NCI-H2196 treated with DMSO at 0.1 percent for 48 hours (cell line): Measurements from ENCODE around the gene CCNI.

Experiments used
- DNase-seq: peaks from one replicate; lab custom pipeline; 2025; ENCODE audit not compliant: unreplicated experiment; lab: John Stamatoyannopoulos, UW

Gene CCNI

DNA sequence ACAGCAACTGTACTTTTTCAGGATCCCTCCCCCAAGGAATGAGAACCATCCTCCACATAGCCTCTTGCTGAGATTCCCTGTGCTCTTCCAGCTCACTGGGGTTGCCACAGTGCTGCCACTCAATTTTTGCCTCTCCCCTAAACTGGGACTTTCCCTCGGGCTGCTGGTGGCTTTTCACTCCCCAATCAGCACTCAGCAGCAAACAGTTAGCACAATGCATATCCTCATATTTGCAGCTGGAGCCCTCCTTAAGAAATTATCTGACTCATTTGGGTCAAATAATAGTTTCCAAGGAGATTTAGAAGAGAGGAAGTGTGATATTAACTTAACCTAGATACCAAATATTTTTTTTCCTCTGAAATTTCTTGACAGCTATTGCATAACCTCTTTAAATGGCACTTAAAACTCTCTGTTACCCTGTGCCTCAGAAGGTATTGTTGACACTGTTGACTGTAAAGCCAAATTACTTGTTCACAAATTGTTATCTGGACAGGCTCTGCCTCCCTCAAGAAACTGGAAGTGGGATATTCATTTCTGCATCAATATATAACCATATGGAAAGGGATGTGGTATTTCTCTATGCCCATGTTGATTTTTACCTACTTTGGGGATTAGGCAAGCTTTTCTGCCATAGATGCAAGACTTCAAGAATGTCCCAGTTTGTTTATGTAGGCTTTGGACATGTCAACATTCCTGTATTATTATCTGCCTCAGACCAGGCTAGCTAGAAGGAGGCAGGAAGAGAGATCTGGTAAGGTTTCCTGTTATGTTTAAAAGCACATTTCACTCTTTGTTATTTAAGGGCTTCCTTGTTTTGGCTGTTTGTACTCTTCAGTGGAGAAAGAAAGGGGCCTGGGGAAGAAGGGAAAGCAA lies 68.2 kb downstream of the CCNI start:
- DNase-seq: no peak

DNA sequence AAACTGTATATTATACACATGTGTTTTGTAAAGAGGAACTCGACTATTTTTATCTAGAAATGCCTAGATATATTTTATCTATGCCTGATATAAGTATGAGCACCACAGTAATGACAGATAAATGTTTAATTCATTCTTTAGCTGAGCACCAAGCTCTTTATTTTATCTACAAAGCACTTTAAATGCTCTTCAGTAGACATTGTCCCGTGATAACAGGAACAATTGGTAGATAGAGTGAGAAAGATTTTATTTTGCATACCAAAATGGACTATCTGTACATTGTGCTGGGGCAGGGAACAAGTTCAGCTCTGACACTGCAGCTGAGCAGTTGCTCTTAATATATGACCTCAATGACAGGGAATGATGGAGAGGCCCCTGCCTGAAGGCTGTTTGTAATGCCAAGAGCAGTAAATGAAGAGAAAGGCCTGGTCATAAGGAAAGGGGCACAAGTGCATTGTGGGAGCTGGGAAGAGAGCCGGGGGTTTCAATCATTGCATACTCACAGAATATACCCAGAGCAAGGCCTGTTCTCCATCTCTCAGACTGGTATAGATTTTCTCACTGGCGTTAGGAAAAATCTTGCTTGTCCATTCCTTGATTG lies 68.9 kb downstream of the CCNI start:
- DNase-seq: no peak

- DNase-seq: no peak
Measured at GRCh38 chr4:77003400-77003799, 72.4 kb downstream of the CCNI start.

GRCh38 chr4:77002321-77003107 lies 73.3 kb downstream of the CCNI start:
- no peak for DNase-seq

DNA sequence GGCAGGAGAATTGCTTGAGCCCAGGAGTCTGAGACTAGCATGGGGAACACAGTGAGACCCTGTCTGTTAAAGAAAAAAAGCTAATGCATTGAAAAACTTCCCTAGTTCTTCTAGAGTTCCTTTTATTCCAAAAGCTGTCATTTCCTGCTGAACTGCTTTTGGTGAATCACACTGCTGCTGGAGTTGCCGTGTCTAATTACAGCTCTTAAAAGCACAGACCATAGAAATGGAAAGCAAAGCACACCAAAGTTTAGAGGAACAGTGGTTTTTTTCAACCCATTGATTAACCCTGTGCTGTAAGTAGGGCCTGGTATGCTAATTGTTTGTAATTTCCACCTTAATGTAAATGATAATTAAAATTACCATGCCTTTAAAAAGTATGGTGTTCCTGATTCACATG lies 73.9 kb downstream of the CCNI start:
- no peak for DNase-seq

GRCh38 chr4:76998251-76998901 lies 77.4 kb downstream of the CCNI start:
- no peak for DNase-seq

DNA sequence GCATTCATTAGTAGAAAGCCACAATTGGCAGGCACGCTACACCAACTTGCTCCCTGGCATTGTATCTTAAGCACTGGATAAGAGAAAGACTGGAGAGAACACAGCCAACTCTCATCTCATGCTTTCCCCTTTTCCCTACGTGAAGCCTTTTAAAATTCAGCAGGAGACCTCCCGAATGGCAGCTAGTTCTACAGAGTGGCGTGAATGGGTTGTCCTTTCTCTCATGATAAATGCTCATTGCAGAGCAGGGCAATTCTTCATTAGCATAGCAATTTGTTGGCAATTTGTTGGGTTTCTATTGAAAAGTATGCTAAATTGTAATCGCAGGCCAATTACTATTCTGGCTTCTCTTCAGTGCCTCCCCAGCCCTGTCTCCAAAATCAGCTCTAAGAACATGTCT lies 78.3 kb downstream of the CCNI start:
- no peak for DNase-seq
